ENCODE measurements around the gene CORO7. TPM values are rescaled to one million over a fixed set of nuclear protein-coding genes. Genes with fewer than 3 reads are reported as not detected.

The CORO7 gene
- total and polyA plus RNA-seq, 9 of the 15 experiments (the other 6 are each of a cell fraction or from before 2014, with no cell fraction given), result 0.45 to 77.2 (median 18.7) TPM

DNA sequence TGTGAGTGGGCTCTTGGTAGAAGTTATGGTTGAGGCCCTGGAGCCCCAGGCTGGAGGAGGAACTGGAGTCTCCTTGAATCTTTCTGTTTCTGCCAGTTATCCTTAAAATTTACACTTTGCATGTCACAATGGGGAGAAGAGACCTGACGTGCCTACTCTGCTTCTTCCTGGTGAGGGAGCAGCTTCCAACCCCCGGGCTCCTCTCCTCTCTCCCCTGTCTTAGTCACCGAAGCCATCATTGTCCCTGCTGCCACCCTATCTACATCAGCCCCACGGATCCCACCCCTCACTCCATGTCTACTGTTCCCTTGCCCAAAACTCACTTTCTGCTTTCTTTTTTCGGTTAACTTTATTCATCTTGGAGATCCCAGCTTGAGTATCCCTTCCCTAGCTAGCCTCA, 26.9 kb upstream of the CORO7 start (continued):
- TF ChIP-seq, protein P1, sequence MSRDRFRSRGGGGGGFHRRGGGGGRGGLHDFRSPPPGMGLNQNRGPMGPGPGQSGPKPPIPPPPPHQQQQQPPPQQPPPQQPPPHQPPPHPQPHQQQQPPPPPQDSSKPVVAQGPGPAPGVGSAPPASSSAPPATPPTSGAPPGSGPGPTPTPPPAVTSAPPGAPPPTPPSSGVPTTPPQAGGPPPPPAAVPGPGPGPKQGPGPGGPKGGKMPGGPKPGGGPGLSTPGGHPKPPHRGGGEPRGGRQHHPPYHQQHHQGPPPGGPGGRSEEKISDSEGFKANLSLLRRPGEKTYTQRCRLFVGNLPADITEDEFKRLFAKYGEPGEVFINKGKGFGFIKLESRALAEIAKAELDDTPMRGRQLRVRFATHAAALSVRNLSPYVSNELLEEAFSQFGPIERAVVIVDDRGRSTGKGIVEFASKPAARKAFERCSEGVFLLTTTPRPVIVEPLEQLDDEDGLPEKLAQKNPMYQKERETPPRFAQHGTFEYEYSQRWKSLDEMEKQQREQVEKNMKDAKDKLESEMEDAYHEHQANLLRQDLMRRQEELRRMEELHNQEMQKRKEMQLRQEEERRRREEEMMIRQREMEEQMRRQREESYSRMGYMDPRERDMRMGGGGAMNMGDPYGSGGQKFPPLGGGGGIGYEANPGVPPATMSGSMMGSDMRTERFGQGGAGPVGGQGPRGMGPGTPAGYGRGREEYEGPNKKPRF (IDR thresholded peaks at IDR 0.05; ENCODE audit: low read depth, low read length), result no peak
- TF ChIP-seq SNIP1 (IDR thresholded peaks at IDR 0.05; ENCODE audit: low read depth), result no peak
- TF ChIP-seq, protein P2, sequence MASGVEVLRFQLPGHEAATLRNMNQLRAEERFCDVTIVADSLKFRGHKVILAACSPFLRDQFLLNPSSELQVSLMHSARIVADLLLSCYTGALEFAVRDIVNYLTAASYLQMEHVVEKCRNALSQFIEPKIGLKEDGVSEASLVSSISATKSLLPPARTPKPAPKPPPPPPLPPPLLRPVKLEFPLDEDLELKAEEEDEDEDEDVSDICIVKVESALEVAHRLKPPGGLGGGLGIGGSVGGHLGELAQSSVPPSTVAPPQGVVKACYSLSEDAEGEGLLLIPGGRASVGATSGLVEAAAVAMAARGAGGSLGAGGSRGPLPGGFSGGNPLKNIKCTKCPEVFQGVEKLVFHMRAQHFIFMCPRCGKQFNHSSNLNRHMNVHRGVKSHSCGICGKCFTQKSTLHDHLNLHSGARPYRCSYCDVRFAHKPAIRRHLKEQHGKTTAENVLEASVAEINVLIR (CRISPR knock-in tag; IDR thresholded peaks at IDR 0.05), result no peak
- TF ChIP-seq RNF2 (IDR thresholded peaks at IDR 0.05), result no peak

GRCh38 chr16:4442371-4442770, 26.0 kb upstream of the CORO7 start:
- DNase-seq (ENCODE audit: extremely low read depth in 1 of 4, low spot score in 3 of 4) (no peak), ATAC-seq (no peak), FAIRE-seq (no peak)
- Histone ChIP-seq H3K4me2 (ENCODE audit: insufficient read depth, low read length) (no peak overlapping the region), H3K27ac (ENCODE audit: extremely low read depth, low read depth, low read length) (no peak overlapping the region), H3K27me3 (ENCODE audit: control insufficient read depth in 2 of 2, insufficient read depth in 2 of 2, low read length in 2 of 2) (no peaks in the 10 kb centered on the region), H3K9me1 (ENCODE audit: control insufficient read depth, insufficient read depth, low read length) (no peaks in the 10 kb centered on the region), H3K36me3 (ENCODE audit: control insufficient read depth, insufficient read depth, low read length) (peaks cover 90% of the 10 kb centered on the region), H3K4me3 (no peak overlapping the region), H3K9ac (ENCODE audit: insufficient read depth in 1 of 2, low read depth in 2 of 2, low read length in 2 of 2) (peak overlapping the region in 1 of 2 experiments; percentile 24; a peak in 1 of 4 replicates), H2AFZ (ENCODE audit: low read depth, low read length) (no peak overlapping the region), H3K79me2 (ENCODE audit: control insufficient read depth, insufficient read depth, low read length) (no peaks in the 10 kb centered on the region), H4K20me1 (replicated peaks; ENCODE audit: control insufficient read depth, insufficient read depth, low read length) (no peaks in the 10 kb centered on the region), H3K4me1 (replicated peaks in 1 of 2; ENCODE audit: control insufficient read depth in 2 of 2, insufficient read depth in 2 of 2, low read length in 2 of 2) (no peaks in the 10 kb centered on the region), H3K9me3 (replicated peaks; ENCODE audit: control insufficient read depth, insufficient read depth, low read depth, low read length) (no peaks in the 10 kb centered on the region)
- WGBS (ENCODE audit: insufficient coverage, low coverage, missing lambda C conversion rate), result 92% methylated on average over 11 of the region's 11 CpGs
- ChIA-PET CTCF (ENCODE audit: low intra/inter-chr PET ratio) (no interaction called here), POLR2A (no interaction called here)
- no peak for TF ChIP-seq ZNF57 (CRISPR knock-in tag; IDR thresholded peaks at IDR 0.05)
- intact Hi-C loops (cut with micrococcal nuclease) (no loop called here), in situ Hi-C loops (cut with MboI) (no loop called here)
- no TSS peak for BruUV-seq (replicated peaks)

Data from K562 (cell line).